ENCODE data around the gene DDR2. TPM values are rescaled to one million over a fixed set of nuclear protein-coding genes. Genes with fewer than 3 reads are reported as not detected.
"Not testable (repeated sequence)": the region's sequence is repeated elsewhere in the genome, so short reads cannot be mapped to it uniquely, and the experiment has no call there.

The DDR2 gene
- total RNA-seq = 187 TPM
- long read RNA-seq, full-length matches to known transcripts = 20 of 72 reads
- long read RNA-seq, partial matches to known transcripts = 23 of 72 reads
- long read RNA-seq, other reads (novel, unspliced or antisense) = 29 of 72 reads

- no peak for DNase-seq (ENCODE audit: low spot score)
Measured at GRCh38 chr1:162632217-162632666, at the start of gene DDR2. DDR2 (plus strand) TSS chr1:162632464; CDS start chr1:162719064, 86,600 bp downstream.

GRCh38 chr1:162582901-162583300, 49.4 kb upstream of the DDR2 start:
- DNase-seq (ENCODE audit: low spot score) = not testable (repeated sequence)

GRCh38 chr1:162585101-162585500, 47.2 kb upstream of the DDR2 start:
- DNase-seq (ENCODE audit: low spot score) = not testable (repeated sequence)

DNA sequence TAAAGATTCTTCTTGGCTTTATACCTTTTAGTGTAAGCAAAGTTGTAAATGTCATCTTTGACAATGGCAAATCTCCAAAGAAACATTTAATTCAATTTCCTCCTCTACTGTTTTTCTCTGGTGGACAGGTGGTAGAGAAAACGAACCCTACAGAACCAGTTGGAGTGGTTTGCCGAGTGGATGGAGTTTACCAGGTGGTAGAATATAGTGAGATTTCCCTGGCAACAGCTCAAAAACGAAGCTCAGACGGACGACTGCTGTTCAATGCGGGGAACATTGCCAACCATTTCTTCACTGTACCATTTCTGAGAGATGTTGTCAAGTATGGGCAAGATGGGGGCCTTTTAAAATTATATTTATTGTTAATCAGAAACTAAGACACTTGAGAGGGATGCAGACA, 44.9 kb upstream of the DDR2 start:
- no peak for DNase-seq (ENCODE audit: low spot score)

GRCh38 chr1:162587761-162588260, 44.5 kb upstream of the DDR2 start:
- DNase-seq (ENCODE audit: low spot score) = no peak

DNA sequence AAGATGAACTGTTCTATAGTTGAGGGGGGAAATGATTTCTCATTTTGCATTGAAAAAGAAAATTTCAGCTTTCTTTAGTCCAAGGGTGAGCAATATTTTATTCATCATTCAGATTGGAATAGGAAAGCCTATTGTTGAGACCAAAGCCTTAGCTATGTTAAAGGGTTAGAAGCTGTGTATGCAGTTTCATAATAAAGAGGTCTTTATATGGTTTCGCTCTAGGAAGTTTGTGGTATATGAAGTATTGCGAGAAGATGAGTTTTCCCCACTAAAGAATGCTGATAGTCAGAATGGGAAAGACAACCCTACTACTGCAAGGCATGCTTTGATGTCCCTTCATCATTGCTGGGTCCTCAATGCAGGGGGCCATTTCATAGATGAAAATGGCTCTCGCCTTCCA, 42.2 kb upstream of the DDR2 start:
- no peak for DNase-seq (ENCODE audit: low spot score)

DNA sequence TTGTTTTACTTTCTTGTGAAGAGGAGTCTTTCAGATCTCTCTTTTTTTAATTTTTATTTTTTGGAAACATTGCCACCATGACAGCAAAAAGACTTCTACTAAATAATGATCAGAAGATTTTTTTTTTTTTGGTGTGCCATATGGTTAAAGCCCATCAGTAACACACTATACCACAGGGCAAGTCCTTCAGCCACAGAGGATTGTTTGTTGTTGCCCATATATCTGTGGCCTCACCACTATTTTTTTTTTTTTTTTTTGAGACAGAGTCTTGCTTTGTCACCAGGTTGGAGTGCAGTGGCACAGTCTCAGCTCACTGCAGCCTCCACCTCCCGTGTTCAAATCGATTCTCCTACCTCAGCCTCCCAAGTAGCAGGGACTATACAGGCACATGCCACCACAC, 41.6 kb upstream of the DDR2 start:
- no peak for DNase-seq (ENCODE audit: low spot score)

DNA sequence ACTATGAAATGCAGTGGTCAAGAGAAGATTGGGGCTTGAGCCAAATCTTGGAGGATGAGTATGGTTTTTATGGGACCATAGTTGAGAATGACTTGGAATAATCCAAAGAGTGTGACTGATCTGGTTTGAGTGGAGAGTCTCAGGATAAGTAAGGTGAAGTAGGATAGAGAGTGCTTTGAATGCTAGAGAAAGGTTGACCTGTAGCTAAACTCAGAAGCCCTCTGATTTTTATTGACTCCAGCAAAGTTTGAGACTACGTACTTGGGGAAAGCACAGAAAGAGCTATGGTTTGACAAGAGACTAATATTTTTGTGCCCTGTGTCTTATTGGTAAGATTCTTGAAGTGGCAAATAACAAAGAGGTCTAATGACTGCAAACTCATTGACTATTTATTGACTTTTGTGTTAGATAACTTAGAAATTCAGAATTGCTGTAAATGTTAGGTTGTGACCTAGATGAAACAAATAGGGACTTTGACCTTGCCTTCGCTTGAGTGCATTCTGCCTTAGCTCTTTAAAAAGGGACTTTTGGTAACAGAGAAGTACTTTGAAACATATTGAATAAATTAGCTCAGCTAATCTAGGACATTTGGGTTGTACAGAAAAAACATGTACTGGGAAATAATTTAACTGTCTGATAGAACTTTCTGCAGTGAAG, 35.6 kb upstream of the DDR2 start:
- no peak for DNase-seq (ENCODE audit: low spot score)

GRCh38 chr1:162599451-162599850, 32.8 kb upstream of the DDR2 start:
- no peak for DNase-seq (ENCODE audit: low spot score)

- DNase-seq (ENCODE audit: low spot score) = not testable (repeated sequence)
Measured at GRCh38 chr1:162603117-162603516, 29.1 kb upstream of the DDR2 start.

DNA sequence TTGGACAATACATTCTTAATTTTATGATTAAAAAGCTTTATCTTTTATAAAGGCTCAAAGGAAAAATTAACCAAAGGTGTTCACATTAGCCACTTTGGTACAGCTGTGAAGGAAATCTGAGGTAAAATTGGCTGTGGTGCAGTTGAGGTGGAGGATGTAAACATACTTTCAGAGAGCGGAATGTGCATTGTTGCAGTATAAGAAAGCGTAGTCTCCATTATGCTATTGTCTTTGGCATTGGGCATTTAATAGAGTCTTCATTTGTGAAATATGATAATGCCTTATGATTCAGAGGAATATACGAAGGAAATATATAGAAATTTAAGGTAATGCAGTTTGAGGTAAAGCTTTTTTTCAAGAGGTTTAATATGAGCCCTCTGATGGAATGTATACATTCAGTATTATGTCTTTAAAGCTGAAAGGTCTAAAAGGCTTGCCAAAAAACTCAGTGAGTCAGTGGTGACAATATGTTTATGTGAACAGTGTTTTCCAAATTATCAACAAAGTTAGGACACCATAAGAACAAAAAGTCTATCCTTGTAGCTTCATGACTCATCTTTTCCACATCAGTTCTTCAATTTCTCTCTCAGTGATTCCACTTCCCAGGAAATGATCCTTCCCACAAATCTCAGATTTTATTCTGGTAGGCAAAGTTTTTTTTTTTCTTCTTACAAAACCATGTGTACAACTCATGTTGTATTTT, 26.9 kb upstream of the DDR2 start:
- no peak for DNase-seq (ENCODE audit: low spot score)

GRCh38 chr1:162609306-162609705, 23.0 kb upstream of the DDR2 start:
- no peak for DNase-seq (ENCODE audit: low spot score)

- no peak for DNase-seq (ENCODE audit: low spot score)
Measured at GRCh38 chr1:162612606-162613400, 19.5 kb upstream of the DDR2 start.

GRCh38 chr1:162616848-162617247, 15.4 kb upstream of the DDR2 start:
- no peak for DNase-seq (ENCODE audit: low spot score)

DNA sequence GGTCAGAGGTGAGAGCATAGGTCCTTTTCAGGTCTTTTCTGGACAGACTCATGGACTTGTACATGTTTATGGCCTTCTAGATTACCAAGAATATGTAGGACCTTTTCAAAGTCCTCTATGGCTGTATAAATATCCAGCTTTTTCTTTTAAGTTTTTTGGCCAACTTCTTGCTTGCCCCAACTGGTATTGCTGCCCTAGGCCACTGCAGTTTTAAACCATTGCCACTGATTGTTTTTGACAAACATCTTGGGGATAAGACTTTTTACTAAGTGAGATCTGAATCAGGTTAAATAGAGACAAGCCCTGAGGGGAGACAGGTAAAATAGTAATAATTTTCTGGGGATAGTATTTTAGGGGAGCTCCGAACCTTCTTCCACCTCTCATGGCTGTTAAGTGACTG, 14.8 kb upstream of the DDR2 start:
- no peak for DNase-seq (ENCODE audit: low spot score)

GRCh38 chr1:162619076-162619475, 13.2 kb upstream of the DDR2 start:
- DNase-seq (ENCODE audit: low spot score) = no peak

DNA sequence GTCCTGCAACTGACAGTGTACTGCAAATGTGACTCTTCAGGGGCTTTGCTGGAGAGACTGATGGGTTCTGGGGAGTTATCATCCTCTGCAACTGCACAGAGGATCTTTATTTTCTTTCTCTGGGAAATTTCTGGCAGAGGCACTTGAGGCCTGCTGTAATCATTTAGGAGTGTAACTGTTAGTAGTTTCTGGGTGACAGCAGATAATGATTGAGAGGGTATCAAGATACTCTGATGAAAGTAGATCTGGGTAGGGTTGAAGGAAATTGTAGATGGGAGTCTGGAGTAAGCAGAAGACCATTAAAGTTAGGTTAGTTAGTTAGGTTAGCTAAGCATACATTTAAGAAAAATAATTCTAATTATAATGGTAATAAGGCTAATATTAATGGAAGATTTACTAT, 11.0 kb upstream of the DDR2 start:
- no peak for DNase-seq (ENCODE audit: low spot score)

- DNase-seq (ENCODE audit: low spot score) = no peak
Measured at GRCh38 chr1:162625679-162626078, 6.6 kb upstream of the DDR2 start.

- DNase-seq (ENCODE audit: low spot score) = no peak
Measured at GRCh38 chr1:162626094-162626493, 6.2 kb upstream of the DDR2 start.

GRCh38 chr1:162626761-162627160, 5.5 kb upstream of the DDR2 start:
- no peak for DNase-seq (ENCODE audit: low spot score)

DNA sequence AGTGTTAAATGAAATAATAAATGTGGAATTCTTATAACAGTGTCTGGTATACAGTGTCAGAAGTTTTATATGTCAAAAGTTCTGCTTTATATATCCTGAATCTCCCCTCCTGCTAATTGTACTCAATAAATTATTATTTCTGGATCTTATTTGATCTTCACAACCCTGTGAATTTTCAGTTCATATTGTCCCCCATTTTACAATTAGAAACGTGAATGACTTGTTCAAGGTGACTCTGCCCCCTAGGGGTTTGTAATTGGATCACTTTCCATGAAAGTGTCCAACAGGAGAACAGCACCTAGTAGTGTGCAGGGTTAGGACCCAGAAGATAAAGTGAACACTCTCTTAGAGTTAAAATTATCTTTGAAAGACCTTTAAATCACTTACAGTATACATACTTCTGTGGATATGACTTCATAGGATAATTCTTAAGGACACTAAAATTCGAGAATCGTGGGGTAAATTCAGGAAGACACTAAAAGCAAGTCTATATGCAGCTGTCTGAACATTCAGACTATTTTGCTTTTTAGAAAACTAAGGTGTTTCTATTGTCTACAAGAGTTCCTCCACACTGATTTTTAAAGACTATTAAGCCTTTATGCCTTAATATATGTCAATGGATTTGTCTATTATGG, 4.5 kb upstream of the DDR2 start:
- DNase-seq (ENCODE audit: low spot score) = no peak
